ENCODE data around the gene IFIT3.

IFIT3 gene

GRCh38 chr10:89355394-89355931 is 27.7 kb downstream of the IFIT3 start:
- no peak for DNase-seq (ENCODE audit: low spot score)
- TF ChIP-seq CTCF (IDR thresholded peaks at IDR 0.05; ENCODE audit: extremely low read depth, missing control alignments), result no peak

DNA sequence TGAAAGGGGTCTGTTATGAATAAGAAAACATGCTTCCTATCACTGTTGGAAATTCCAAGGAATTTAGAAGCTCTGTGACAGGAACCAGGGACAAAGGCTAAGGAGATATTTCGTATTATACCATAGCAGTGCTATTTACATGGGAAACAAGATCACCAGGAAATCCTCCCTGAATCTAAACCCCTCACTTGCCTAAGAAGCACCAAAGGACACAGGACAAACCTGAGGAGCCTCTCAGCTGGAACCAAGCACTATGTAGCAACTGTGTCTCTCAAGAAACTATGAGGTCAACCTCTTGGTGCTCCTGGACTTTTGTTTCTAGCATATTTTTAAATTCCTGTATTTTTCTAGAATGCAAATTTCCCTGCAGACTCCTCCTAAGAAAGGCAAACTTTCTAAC is 29.3 kb downstream of the IFIT3 start:
- DNase-seq (ENCODE audit: low spot score), result no peak
- TF ChIP-seq CTCF (IDR thresholded peaks at IDR 0.05; ENCODE audit: extremely low read depth, missing control alignments), result no peak

DNA sequence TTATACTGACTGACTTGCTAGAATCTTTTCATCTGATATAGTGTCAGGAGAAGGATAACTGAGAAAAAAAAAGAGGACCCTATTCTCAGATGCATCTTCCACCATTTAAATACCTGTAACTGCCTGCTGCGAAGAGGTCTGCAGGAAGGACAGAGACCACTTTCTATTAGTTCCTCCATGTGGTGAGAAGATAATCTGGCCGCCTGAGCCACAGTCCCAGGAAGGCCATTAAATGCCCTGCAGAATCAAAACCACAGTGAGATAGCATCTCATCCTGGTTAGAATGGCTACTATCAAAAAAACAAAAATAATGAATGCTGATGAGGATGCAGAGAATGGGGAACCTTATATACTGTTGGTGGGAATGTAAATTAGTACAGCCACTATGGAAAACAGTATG is 30.2 kb downstream of the IFIT3 start:
- no peak for TF ChIP-seq CTCF (IDR thresholded peaks at IDR 0.05; ENCODE audit: extremely low read depth, missing control alignments)
- no peak for DNase-seq (ENCODE audit: low spot score)

DNA sequence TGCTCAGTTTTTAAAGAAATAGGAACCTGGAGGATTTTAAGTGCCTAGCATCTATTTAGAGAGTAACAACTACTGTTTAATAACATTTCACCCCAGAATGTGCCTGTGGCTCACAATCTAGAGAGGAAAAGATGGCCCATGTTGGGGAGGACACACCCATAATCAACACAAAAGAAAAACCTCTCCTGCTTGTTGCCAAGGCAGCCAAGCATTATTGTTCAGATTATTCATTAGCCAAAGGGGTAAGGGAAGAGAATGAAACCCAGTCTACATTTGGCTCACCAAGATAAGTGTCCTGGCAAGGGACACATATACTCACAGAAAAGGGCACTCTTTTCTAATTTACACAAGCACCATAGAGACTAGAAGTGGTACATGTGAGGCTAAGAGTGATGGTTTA is 32.4 kb downstream of the IFIT3 start:
- TF ChIP-seq CTCF (IDR thresholded peaks at IDR 0.05; ENCODE audit: extremely low read depth, missing control alignments), result no peak
- no peak for DNase-seq (ENCODE audit: low spot score)

DNA sequence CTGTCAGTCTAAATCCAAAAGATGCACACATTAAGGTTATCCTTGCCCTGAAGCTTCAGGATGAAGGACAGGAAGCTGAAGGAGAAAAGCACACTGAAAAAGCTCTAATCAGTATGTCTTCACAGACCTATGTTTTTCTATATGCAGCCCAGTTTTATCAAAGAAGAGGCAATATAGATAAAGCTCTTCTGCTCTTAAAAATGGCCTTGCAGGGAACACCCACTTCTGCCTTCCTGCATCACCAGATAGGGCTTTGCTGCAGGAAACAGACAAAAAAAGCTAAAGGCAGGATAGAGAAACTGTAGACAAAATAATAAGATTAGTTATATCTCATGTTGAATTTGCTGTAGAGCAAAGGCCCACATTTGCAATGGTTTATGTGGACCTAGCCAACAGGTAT is 35.1 kb downstream of the IFIT3 start:
- DNase-seq (ENCODE audit: low spot score), result no peak
- no peak for TF ChIP-seq CTCF (IDR thresholded peaks at IDR 0.05; ENCODE audit: extremely low read depth, missing control alignments)

GRCh38 chr10:89363729-89364442 is 36.1 kb downstream of the IFIT3 start:
- DNase-seq (ENCODE audit: low spot score), result no peak

More at GRCh38 chr10:89363729-89364442, 36.1 kb downstream of the IFIT3 start:
- no peak for TF ChIP-seq CTCF (IDR thresholded peaks at IDR 0.05; ENCODE audit: extremely low read depth, missing control alignments)

All from GM20000 (cell line).